ENCODE measurements around the gene SLC17A5.

- TF ChIP-seq CTCF (IDR thresholded peaks at IDR 0.05) (no peak), POLR2A (IDR thresholded peaks at IDR 0.05) (no peak)
Observed at GRCh38 chr6:73631849-73632248, 21.9 kb downstream of the SLC17A5 start.

Data from adrenal gland (tissue), 5 donors.